SHP77 treated with DMSO at 0.1 percent for 48 hours (cell line): ENCODE results near the gene FGF13.

ENCODE experiments used
- DNase-seq: peaks from one replicate; lab custom pipeline; 2025; lab: John Stamatoyannopoulos, UW

FGF13 gene

GRCh38 chrX:138711399-138712347 is at the start of gene FGF13:
Gene FGF13 (minus strand): TSS chrX:138711717. CDS start chrX:138711003, 714 bp downstream.
- DNase-seq = no peak

GRCh38 chrX:138759217-138759943 is 47.9 kb upstream of the FGF13 start:
- DNase-seq = no peak

GRCh38 chrX:138756234-138756633 is 44.7 kb upstream of the FGF13 start:
- DNase-seq = peak; percentile 1

GRCh38 chrX:138754861-138755260 is 43.3 kb upstream of the FGF13 start:
- DNase-seq = no peak

GRCh38 chrX:138748480-138748879 is 37.0 kb upstream of the FGF13 start:
- no peak for DNase-seq

- no peak for DNase-seq
These were observed 33.7 kb upstream of the FGF13 start for GRCh38 chrX:138745196-138745595.

- no peak for DNase-seq
These were observed 30.7 kb upstream of the FGF13 start for GRCh38 chrX:138742217-138742616.

GRCh38 chrX:138740341-138740740 is 28.8 kb upstream of the FGF13 start:
- no peak for DNase-seq

GRCh38 chrX:138723301-138723700 is 11.8 kb upstream of the FGF13 start:
- DNase-seq = no peak

- no peak for DNase-seq
These were observed 7.9 kb upstream of the FGF13 start for GRCh38 chrX:138719396-138719795.

GRCh38 chrX:138718941-138719340 is 7.4 kb upstream of the FGF13 start:
- no peak for DNase-seq

GRCh38 chrX:138710866-138711341 is 613 bp downstream of the FGF13 start:
- no peak for DNase-seq

GRCh38 chrX:138709886-138710791 is 1.4 kb downstream of the FGF13 start:
- no peak for DNase-seq

GRCh38 chrX:138708268-138708667 is 3.2 kb downstream of the FGF13 start:
- DNase-seq = no peak

- DNase-seq = no peak
These were observed 6.9 kb downstream of the FGF13 start for GRCh38 chrX:138704596-138704995.

GRCh38 chrX:138704101-138704500 is 7.4 kb downstream of the FGF13 start:
- DNase-seq = no peak

GRCh38 chrX:138692591-138692990 is 18.9 kb downstream of the FGF13 start:
- DNase-seq = no peak

GRCh38 chrX:138691186-138691585 is 20.3 kb downstream of the FGF13 start:
- DNase-seq = no peak

- no peak for DNase-seq
These were observed 20.9 kb downstream of the FGF13 start for GRCh38 chrX:138690591-138690990.

GRCh38 chrX:138683600-138683999 is 27.9 kb downstream of the FGF13 start:
- no peak for DNase-seq

GRCh38 chrX:138669693-138670092 is 41.8 kb downstream of the FGF13 start:
- no peak for DNase-seq

GRCh38 chrX:138664466-138664865 is 47.1 kb downstream of the FGF13 start:
- DNase-seq = no peak
